Measurements from ENCODE around the gene MRTFB. TPM values are rescaled to one million over a fixed set of nuclear protein-coding genes. Genes with fewer than 3 reads are reported as not detected.
"Not testable (repeated sequence)": the region's sequence is repeated elsewhere in the genome, so short reads cannot be mapped to it uniquely, and the experiment has no call there.

The MRTFB gene
- total RNA-seq, 1 experiment from 2014 or later = 30.0 TPM

DNA sequence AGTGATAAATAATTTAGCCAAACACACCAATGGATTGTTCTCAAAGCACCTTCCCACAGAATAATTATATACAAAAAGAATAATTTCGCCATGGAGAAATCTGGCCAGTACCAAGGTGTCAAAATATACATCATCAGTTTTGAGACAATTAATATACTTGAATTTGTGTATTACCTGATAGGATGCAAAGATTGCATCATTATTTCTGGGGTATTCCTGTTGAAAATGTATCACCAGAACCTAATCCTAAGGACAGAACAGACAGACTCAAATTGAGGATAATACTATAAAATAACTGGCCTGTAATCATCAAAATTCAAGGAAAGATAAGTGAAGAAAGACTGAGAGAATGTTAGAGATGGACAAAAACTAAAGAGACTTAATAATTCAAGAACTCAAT is 111.9 kb downstream of the MRTFB start:
- ChIA-PET CTCF (no interaction called here), POLR2A (no interaction called here)
- H3K9me3 Mint-ChIP-seq (ENCODE audit: unreplicated experiment) = no peaks in the 10 kb centered on the region
- no peaks in the 10 kb centered on the region for H3K27me3 Mint-ChIP-seq (ENCODE audit: insufficient read depth, unreplicated experiment)
- TF ChIP-seq, protein P1, sequence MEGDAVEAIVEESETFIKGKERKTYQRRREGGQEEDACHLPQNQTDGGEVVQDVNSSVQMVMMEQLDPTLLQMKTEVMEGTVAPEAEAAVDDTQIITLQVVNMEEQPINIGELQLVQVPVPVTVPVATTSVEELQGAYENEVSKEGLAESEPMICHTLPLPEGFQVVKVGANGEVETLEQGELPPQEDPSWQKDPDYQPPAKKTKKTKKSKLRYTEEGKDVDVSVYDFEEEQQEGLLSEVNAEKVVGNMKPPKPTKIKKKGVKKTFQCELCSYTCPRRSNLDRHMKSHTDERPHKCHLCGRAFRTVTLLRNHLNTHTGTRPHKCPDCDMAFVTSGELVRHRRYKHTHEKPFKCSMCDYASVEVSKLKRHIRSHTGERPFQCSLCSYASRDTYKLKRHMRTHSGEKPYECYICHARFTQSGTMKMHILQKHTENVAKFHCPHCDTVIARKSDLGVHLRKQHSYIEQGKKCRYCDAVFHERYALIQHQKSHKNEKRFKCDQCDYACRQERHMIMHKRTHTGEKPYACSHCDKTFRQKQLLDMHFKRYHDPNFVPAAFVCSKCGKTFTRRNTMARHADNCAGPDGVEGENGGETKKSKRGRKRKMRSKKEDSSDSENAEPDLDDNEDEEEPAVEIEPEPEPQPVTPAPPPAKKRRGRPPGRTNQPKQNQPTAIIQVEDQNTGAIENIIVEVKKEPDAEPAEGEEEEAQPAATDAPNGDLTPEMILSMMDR (IDR thresholded peaks at IDR 0.05; ENCODE audit: unreplicated experiment) = no peak
- intact Hi-C loops (cut with micrococcal nuclease) = no loop called here
- H3K27ac Mint-ChIP-seq (ENCODE audit: low read depth, unreplicated experiment) = no peak overlapping the region
- BruUV-seq (replicated peaks) = no TSS peak
- no peak for DNase-seq (ENCODE audit: unreplicated experiment)
- no peaks in the 10 kb centered on the region for H3K36me3 Mint-ChIP-seq (ENCODE audit: insufficient read depth, unreplicated experiment)
- H3K4me3 Mint-ChIP-seq (ENCODE audit: unreplicated experiment) = no peak overlapping the region
- peaks cover 15% of the 10 kb centered on the region for H3K4me1 Mint-ChIP-seq (ENCODE audit: insufficient read depth, unreplicated experiment)

DNA sequence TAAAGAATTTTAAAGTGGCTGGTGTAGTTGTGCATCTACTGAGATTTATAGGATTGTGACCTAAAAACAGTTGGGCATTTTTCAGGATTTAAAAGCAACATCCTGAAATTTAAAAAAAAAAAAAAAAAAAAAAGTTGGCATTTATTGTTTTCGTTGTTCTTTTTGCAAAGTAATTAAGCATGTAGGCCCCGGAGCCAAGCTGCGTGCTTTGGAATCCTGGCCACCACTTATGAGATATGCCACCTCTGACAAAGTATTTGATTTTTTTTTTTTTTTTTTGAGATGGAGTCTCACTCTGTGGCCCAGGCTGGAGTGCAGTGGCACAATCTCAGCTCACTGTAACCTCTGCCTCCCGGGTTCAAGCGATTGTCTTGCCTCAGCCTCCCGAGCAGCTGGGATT is 112.8 kb downstream of the MRTFB start:
- DNase-seq (ENCODE audit: unreplicated experiment); H3K4me3 Mint-ChIP-seq (ENCODE audit: unreplicated experiment); intact Hi-C loops (cut with micrococcal nuclease); H3K27ac Mint-ChIP-seq (ENCODE audit: low read depth, unreplicated experiment); H3K9me3 Mint-ChIP-seq (ENCODE audit: unreplicated experiment); POLR2A ChIA-PET; H3K36me3 Mint-ChIP-seq (ENCODE audit: insufficient read depth, unreplicated experiment); BruUV-seq (replicated peaks); H3K27me3 Mint-ChIP-seq (ENCODE audit: insufficient read depth, unreplicated experiment): not testable (repeated sequence)
- CTCF ChIA-PET = interaction anchor here (0.6 to 0.9 kb wide), 5 partner anchors 14 to 262 kb away, joined by 3 to 4 read pairs (median 3); no protein-coding TSS in a partner anchor
- peaks cover 15% of the 10 kb centered on the region for H3K4me1 Mint-ChIP-seq (ENCODE audit: insufficient read depth, unreplicated experiment)

DNA sequence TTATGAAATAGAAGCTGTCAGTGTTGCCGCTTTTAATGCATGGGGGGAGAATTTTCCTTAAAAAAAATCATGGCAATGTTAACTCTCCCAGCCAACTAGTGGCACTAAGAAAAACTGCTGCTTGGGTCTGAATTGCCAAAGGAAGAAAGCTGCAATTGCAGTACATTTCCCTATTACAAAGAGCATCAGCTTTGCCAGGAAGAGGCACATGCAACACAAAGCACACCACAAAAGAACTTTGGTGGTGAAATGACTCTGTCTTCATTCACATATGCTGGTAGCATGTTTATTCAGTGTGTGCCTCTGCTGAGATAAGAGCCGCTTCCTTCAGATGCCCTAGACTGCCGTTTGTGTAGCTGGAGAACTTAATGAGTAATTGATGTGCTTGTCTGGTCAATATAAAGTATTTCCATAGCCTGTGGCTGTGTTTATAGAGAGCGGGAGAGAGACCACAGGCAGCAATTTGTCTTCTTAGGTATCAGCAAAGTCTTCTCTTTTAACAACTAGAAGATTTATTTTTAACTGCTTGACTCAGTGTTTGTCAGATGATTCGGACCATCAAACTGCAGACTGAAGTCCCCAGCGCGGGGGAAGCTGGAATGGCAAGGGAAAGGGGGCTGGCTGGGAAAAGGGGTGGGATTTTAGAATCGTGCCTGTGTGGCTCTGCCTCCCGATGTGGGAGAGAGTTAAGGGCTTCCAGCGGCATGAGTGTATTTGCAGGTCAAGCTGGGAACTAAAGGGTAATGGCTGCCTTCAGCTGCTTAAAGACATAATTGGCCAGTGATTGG is 115.1 kb downstream of the MRTFB start:
- ChIA-PET POLR2A (no interaction called here), CTCF (interaction anchor here (0.8 to 3.0 kb wide), 3 partner anchors 13 to 263 kb away, joined by 3 to 15 read pairs (median 9); no protein-coding TSS in a partner anchor)
- H3K9me3 Mint-ChIP-seq (ENCODE audit: unreplicated experiment) = no peaks in the 10 kb centered on the region
- H3K36me3 Mint-ChIP-seq (ENCODE audit: insufficient read depth, unreplicated experiment) = no peaks in the 10 kb centered on the region
- no peaks in the 10 kb centered on the region for H3K27me3 Mint-ChIP-seq (ENCODE audit: insufficient read depth, unreplicated experiment)
- BruUV-seq (replicated peaks) = no TSS peak
- H3K27ac Mint-ChIP-seq (ENCODE audit: low read depth, unreplicated experiment) = no peak overlapping the region
- peaks cover 15% of the 10 kb centered on the region for H3K4me1 Mint-ChIP-seq (ENCODE audit: insufficient read depth, unreplicated experiment)
- DNase-seq (ENCODE audit: unreplicated experiment) = peak; percentile 18
- intact Hi-C loops (cut with micrococcal nuclease) = no loop called here
- TF ChIP-seq, protein P1 (IDR thresholded peaks at IDR 0.05; ENCODE audit: unreplicated experiment) = peak; percentile 11
- H3K4me3 Mint-ChIP-seq (ENCODE audit: unreplicated experiment) = no peak overlapping the region

DNA sequence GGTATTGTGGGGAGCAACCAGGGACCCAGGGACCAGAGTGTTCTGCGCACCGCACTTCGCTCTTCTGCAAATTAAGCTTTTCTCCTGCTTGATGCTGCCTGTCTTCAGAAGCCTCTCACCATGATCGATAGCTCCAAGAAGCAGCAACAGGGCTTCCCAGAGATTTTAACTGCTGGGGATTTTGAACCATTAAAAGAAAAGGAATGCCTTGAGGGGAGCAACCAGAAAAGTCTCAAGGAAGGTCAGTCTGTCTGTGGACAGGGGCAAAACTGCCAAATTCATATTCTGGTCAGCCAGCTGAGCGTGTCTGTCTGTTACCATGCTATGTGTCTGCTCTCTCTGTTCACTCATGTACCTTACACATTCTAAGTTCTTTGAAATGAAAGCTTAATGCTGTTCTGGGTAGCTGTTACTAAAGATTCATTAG is 115.7 kb downstream of the MRTFB start:
- no peak overlapping the region for H3K4me3 Mint-ChIP-seq (ENCODE audit: unreplicated experiment)
- H3K9me3 Mint-ChIP-seq (ENCODE audit: unreplicated experiment) = no peaks in the 10 kb centered on the region
- CTCF ChIA-PET = interaction anchor here (0.6 to 3.0 kb wide), 4 partner anchors 13 to 264 kb away, joined by 3 to 15 read pairs (median 6); no protein-coding TSS in a partner anchor
- POLR2A ChIA-PET = interaction anchor here (0.6 kb wide), 1 partner anchor 171 kb away, joined by 5 read pairs; no protein-coding TSS in a partner anchor
- no peak overlapping the region for H3K27ac Mint-ChIP-seq (ENCODE audit: low read depth, unreplicated experiment)
- no peaks in the 10 kb centered on the region for H3K27me3 Mint-ChIP-seq (ENCODE audit: insufficient read depth, unreplicated experiment)
- H3K36me3 Mint-ChIP-seq (ENCODE audit: insufficient read depth, unreplicated experiment) = no peaks in the 10 kb centered on the region
- TF ChIP-seq, protein P1 (IDR thresholded peaks at IDR 0.05; ENCODE audit: unreplicated experiment) = no peak
- no TSS peak for BruUV-seq (replicated peaks)
- intact Hi-C loops (cut with micrococcal nuclease) = no loop called here
- H3K4me1 Mint-ChIP-seq (ENCODE audit: insufficient read depth, unreplicated experiment) = peaks cover 9% of the 10 kb centered on the region
- DNase-seq (ENCODE audit: unreplicated experiment) = no peak

Data from MCF 10A (cell line).